Astrocyte (in vitro differentiated cells and primary cell): ENCODE data around the gene RIT1.

ENCODE experiments used
- EZH2 ChIP-seq: IDR thresholded peaks from 2 replicates; pipeline ENCODE4 v1.6.1; 2012; ENCODE audit warnings: mild to moderate bottlenecking, low read length, inconsistent platforms; ENCODE audit not compliant: insufficient read depth
- TF ChIP-seq, protein P1 (sequence below): IDR thresholded peaks from 2 replicates; pipeline ENCODE4 v1.5.1; 2011; ENCODE audit warnings: low read depth, mild to moderate bottlenecking, inconsistent platforms, low read length, moderate library complexity; ENCODE audit not compliant: insufficient read depth

DNA sequence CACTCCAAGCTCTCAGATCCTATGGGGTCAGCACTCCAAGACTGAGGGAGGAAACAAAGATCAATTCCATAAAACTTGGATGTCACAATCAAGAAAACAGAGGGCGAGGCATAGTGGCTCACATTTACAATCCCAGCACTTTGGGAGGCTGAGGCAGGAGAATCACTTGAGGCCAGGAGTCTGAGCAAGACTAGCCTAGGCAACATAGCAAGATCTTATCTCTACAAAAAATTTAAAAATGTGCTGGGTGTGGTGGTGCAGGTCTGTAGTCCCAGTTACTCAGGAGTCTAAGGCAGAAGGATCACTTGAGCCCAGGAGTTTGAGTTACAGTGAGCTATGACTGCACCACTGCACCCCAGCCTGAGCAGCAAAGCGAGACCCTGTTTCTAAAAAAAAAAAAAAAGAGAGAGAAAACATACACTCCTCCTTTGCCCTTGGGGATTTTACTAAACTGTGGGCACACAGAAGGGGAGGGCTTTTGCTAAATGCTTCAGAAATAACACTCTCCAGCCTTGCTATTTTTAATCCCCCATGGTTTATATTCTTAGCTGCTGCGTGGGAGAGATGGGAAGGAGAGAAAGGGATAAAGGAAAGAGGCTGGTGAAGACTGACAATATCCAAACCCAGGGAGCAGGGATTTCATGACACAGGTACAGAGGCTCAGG lies 49.1 kb upstream of the RIT1 start:
- TF ChIP-seq, protein P1, sequence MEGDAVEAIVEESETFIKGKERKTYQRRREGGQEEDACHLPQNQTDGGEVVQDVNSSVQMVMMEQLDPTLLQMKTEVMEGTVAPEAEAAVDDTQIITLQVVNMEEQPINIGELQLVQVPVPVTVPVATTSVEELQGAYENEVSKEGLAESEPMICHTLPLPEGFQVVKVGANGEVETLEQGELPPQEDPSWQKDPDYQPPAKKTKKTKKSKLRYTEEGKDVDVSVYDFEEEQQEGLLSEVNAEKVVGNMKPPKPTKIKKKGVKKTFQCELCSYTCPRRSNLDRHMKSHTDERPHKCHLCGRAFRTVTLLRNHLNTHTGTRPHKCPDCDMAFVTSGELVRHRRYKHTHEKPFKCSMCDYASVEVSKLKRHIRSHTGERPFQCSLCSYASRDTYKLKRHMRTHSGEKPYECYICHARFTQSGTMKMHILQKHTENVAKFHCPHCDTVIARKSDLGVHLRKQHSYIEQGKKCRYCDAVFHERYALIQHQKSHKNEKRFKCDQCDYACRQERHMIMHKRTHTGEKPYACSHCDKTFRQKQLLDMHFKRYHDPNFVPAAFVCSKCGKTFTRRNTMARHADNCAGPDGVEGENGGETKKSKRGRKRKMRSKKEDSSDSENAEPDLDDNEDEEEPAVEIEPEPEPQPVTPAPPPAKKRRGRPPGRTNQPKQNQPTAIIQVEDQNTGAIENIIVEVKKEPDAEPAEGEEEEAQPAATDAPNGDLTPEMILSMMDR: no peak
- TF ChIP-seq EZH2: no peak
